Ovary (tissue), 9 donors: ENCODE measurements around the gene TMEM221. TPM values are rescaled to one million over a fixed set of nuclear protein-coding genes. Genes with fewer than 3 reads are reported as not detected.

Experiments
- DNase-seq, 5 donors: peaks; one replicate each; pipeline ENCODE4 v3.0.0-alpha.2; 2019 to 2020
- H3K27ac ChIP-seq, 2 donors: fragments of 200-600 bp; one replicate each; pipeline versions ENCODE4 v1.5.1 to v1.8.0; 2019 to 2022
- H3K27me3 ChIP-seq: fragments of 200-600 bp; one replicate; pipeline ENCODE4 v1.8.0; 2022
- H3K36me3 ChIP-seq: fragments of 200-600 bp; sonication (generic); one replicate; pipeline ENCODE4 v1.5.1; 2019
- H3K4me1 ChIP-seq: one replicate; pipeline ENCODE4 v1.8.1; 2013; ENCODE audit warnings: mild to moderate bottlenecking, moderate library complexity; ENCODE audit not compliant: insufficient read depth
- H3K4me3 ChIP-seq: fragments of 200-600 bp; sonication (generic); one replicate; pipeline ENCODE4 v1.5.1; 2017
- H3K9me3 ChIP-seq, 2 donors: fragments of 200-600 bp in 1 of 2; sonication (generic) in 1 of 2; one replicate each; pipeline versions ENCODE4 v1.5.1 to v1.8.1; 2013 to 2019; ENCODE audit warnings: mild to moderate bottlenecking in 1 of 2, moderate library complexity in 1 of 2
- CTCF ChIP-seq, 3 donors: fragments of 450-650 bp in 2 of 3; fragments of 200-600 bp in 1 of 3; IDR thresholded peaks; one replicate each; pipeline versions ENCODE4 v1.5.1 to v1.8.0; 2016 to 2022; ENCODE audit warnings: antibody characterized with exemption in 3 of 3, mild to moderate bottlenecking in 1 of 3
- EP300 ChIP-seq: sonication (generic); formaldehyde crosslinking; IDR thresholded peaks from one replicate; pipeline ENCODE4 v1.6.1; 2017; ENCODE audit warnings: antibody characterized with exemption
- POLR2A ChIP-seq: fragments of 450-650 bp; IDR thresholded peaks from one replicate; pipeline ENCODE4 v1.6.1; 2017; ENCODE audit warnings: antibody characterized with exemption, mild to moderate bottlenecking, moderate library complexity
- WGBS, 3 donors: extraction: QIAGEN DNeasy Blood & Tissue Kit in 1 of 3; methylation state at CpG; one replicate each; pipeline versions ENCODE4 v1.1.5 to v1.1.7; 2013 to 2017; 5-methylcytosine and 5-hydroxymethylcytosine counted together
- intact Hi-C, 4 donors: fragments of 100-400 bp; cut with DNase I; formaldehyde crosslinking; loops; one replicate each; pipeline versions ENCODE4 v1.11.0 to v1.15.1; 2022 to 2023
- polyA plus RNA-seq, 2 donors: library from polyadenylated mRNA; stranded (reverse); fragments of 200-250 nt in 1 of 2; fragments of 350-450 nt in 1 of 2; fragmentation: Illumina TruSeq in 1 of 2; extraction: RNeasy Lipid Tissue Mini Kit (QIAGEN cat#74804) in 1 of 2; gene quantifications; one replicate each; pipeline ENCODE4 v1.2.3, GENCODE V29; 2013 to 2014
- total RNA-seq, 7 donors: library from RNA; depleted of rRNA in 2 of 7; stranded (reverse); fragments of >200 nt in 2 of 7; fragmentation: NEBNext Ultra II Directional in 3 of 7; extraction: Animal tissue kit (Norgen Biotek cat#: 25700) in 3 of 7; gene quantifications; one replicate each; pipeline versions ENCODE4 v1.1.0 to v1.2.4, GENCODE V29; 2016 to 2023
- donor health status: DM: no; HTN: no; CAD: no; lungs with moderate emphysema.
- donor health status: DM: no; HTN: no; CAD: no.
- donor health status: Bipolar disorder and iron deficiency.
- donor health status: DM: yes; HTN: yes; CAD: no.
- donor health status: DM: no; HTN: no; CAD: no.
- donor health status: DM: yes; HTN: yes; CAD: no.

TMEM221 gene
- total and polyA plus RNA-seq, 9 donors = 1.4 to 14.1 (median 6.5) TPM

GRCh38 chr19:17435218-17435617 is 13.2 kb downstream of the TMEM221 start:
- H3K9me3 ChIP-seq = no peaks in the 10 kb centered on the region
- intact Hi-C loops = no loop called here
- H3K4me1 ChIP-seq = no peaks in the 10 kb centered on the region
- TF ChIP-seq EP300 = no peak
- no peak for TF ChIP-seq CTCF (IDR thresholded peaks at IDR 0.05)
- TF ChIP-seq POLR2A = no peak
- 88 to 90% (median 88%) methylated on average over 7 of the region's 7 CpGs for WGBS, 3 donors
- DNase-seq = no peak
- H3K27ac ChIP-seq = no peak overlapping the region
- H3K36me3 ChIP-seq = no peaks in the 10 kb centered on the region
- H3K4me3 ChIP-seq = no peak overlapping the region
- H3K27me3 ChIP-seq = no peaks in the 10 kb centered on the region

- Histone ChIP-seq H3K27me3 (no peaks in the 10 kb centered on the region), H3K9me3 (no peaks in the 10 kb centered on the region), H3K4me1 (peaks cover 9% of the 10 kb centered on the region), H3K36me3 (no peaks in the 10 kb centered on the region), H3K4me3 (no peak overlapping the region), H3K27ac (no peak overlapping the region)
- no peak for TF ChIP-seq EP300
- TF ChIP-seq CTCF (IDR thresholded peaks at IDR 0.05) = no peak
- TF ChIP-seq POLR2A = no peak
- no peak for DNase-seq
- WGBS, 3 donors = 88 to 93% (median 89%) methylated on average over 7 of the region's 7 CpGs
- intact Hi-C loops = no loop called here
Observed at GRCh38 chr19:17431417-17431816, 17.1 kb downstream of the TMEM221 start.

- WGBS, 3 donors = 6 to 15% (median 13%) methylated on average over 17 of the region's 17 CpGs
- TF ChIP-seq EP300 (no peak), CTCF (IDR thresholded peaks at IDR 0.05) (no peak), POLR2A (no peak)
- intact Hi-C loops = no loop called here
- no peaks in the 10 kb centered on the region for H3K36me3 ChIP-seq
- DNase-seq = peak in 4 of 5 donors; percentile 55 to 88 (median 80)
- H3K4me1 ChIP-seq = peaks cover 9% of the 10 kb centered on the region
- H3K4me3 ChIP-seq = no peak overlapping the region
- H3K27ac ChIP-seq = peak overlapping the region in 1 of 2 donors; percentile 49
- no peaks in the 10 kb centered on the region for H3K9me3 ChIP-seq
- no peaks in the 10 kb centered on the region for H3K27me3 ChIP-seq
Observed at GRCh38 chr19:17429641-17430113, 18.8 kb downstream of the TMEM221 start.

GRCh38 chr19:17424743-17425365 is 23.6 kb downstream of the TMEM221 start:
- 22 to 25% (median 25%) methylated on average over 27 of the region's 27 CpGs for WGBS, 3 donors
- no peaks in the 10 kb centered on the region for H3K9me3 ChIP-seq
- H3K27me3 ChIP-seq = no peaks in the 10 kb centered on the region
- TF ChIP-seq POLR2A = no peak
- TF ChIP-seq CTCF (IDR thresholded peaks at IDR 0.05) = peak in 2 of 3 donors; percentile 58 to 73
- H3K4me1 ChIP-seq = peaks cover 5% of the 10 kb centered on the region
- intact Hi-C loops = loop anchor here in 1 of 4 donors (5.0 kb wide), 1 partner anchor 42 kb away; no protein-coding TSS in a partner anchor
- DNase-seq = peak; percentile 64 to 80 (median 65)
- no peaks in the 10 kb centered on the region for H3K36me3 ChIP-seq
- H3K27ac ChIP-seq = no peak overlapping the region
- no peak overlapping the region for H3K4me3 ChIP-seq
